WTC11 (cell line): ENCODE results near the gene DRC1. TPM values are rescaled to one million over a fixed set of nuclear protein-coding genes. Genes with fewer than 3 reads are reported as not detected.

Experiments used
- ATAC-seq: fragments of 200-7000 bp; cut with Tn5 transposase; 2 replicates; pipeline ENCODE4 v1.10.0; 2021; ENCODE audit warnings: mild to moderate bottlenecking, moderate library complexity
- CTCF ChIA-PET: fragments of 300-600 bp; sonication (Branson Sonifier 250); formaldehyde crosslinking; loops from one replicate; lab custom pipeline; 2021; ENCODE audit warnings: antibody characterized with exemption; lab: Charles Lee
- POLR2A ChIA-PET: fragments of 350-600 bp; sonication (Branson Sonifier 250); formaldehyde crosslinking; loops from one replicate; lab custom pipeline; 2021; ENCODE audit warnings: antibody characterized with exemption; lab: Charles Lee
- DNase-seq: peaks from one replicate; pipeline ENCODE4 v3.0.0; 2021; ENCODE audit warnings: low spot score
- H3K27ac Mint-ChIP-seq: 2 replicates; pipeline ENCODE4 v1.8.0; 2021; ENCODE audit warnings: mixed read lengths
- H3K27me3 Mint-ChIP-seq: 2 replicates; pipeline ENCODE4 v1.8.0; 2021; ENCODE audit warnings: low read depth, mild to moderate bottlenecking, moderate library complexity, mixed read lengths
- H3K36me3 Mint-ChIP-seq: 2 replicates; pipeline ENCODE4 v1.8.0; 2021; ENCODE audit warnings: mixed read lengths
- H3K4me1 Mint-ChIP-seq: 2 replicates; pipeline ENCODE4 v1.8.0; 2022; ENCODE audit warnings: mixed read lengths
- H3K4me3 Mint-ChIP-seq: 2 replicates; pipeline ENCODE4 v1.8.0; 2021; ENCODE audit warnings: mild to moderate bottlenecking, moderate library complexity, mixed read lengths
- H3K9me3 Mint-ChIP-seq: 2 replicates; pipeline ENCODE4 v1.8.0; 2021; ENCODE audit warnings: mixed read lengths
- ATF1 ChIP-seq: sonication (generic); formaldehyde crosslinking; IDR thresholded peaks from 2 replicates; pipeline ENCODE4 v1.8.1; 2023; ENCODE audit warnings: mild to moderate bottlenecking, moderate library complexity, missing genetic modification reagents
- ATF6 ChIP-seq: sonication (generic); formaldehyde crosslinking; IDR thresholded peaks from 2 replicates; pipeline ENCODE4 v1.8.1; 2023; ENCODE audit warnings: mild to moderate bottlenecking, missing genetic modification reagents
- CREM ChIP-seq: sonication (generic); formaldehyde crosslinking; IDR thresholded peaks from 2 replicates; pipeline ENCODE4 v1.8.1; 2022; ENCODE audit warnings: mild to moderate bottlenecking, missing genetic modification reagents, moderate library complexity
- E2F1 ChIP-seq: sonication (generic); formaldehyde crosslinking; IDR thresholded peaks from 2 replicates; pipeline ENCODE4 v1.8.0; 2022; ENCODE audit warnings: mild to moderate bottlenecking, missing genetic modification reagents
- FOXJ3 ChIP-seq: sonication (generic); formaldehyde crosslinking; IDR thresholded peaks from 2 replicates; pipeline ENCODE4 v1.9.0; 2021; ENCODE audit warnings: missing genetic modification reagents, mild to moderate bottlenecking, borderline replicate concordance
- GTF2I ChIP-seq: fragments of 250-450 bp; sonication (Bioruptor Pico); conservative IDR thresholded peaks from 2 replicates; pipeline ENCODE4 v1.4.0; 2021; ENCODE audit warnings: mild to moderate bottlenecking
- HMGXB4 ChIP-seq: sonication (generic); formaldehyde crosslinking; IDR thresholded peaks from 2 replicates; pipeline ENCODE4 v1.8.1; 2023; ENCODE audit warnings: mild to moderate bottlenecking, moderate library complexity, missing genetic modification reagents
- IRF1 ChIP-seq: sonication (generic); formaldehyde crosslinking; IDR thresholded peaks from 2 replicates; pipeline ENCODE4 v1.8.0; 2023; ENCODE audit warnings: missing genetic modification reagents
- NR1H2 ChIP-seq: sonication (generic); formaldehyde crosslinking; IDR thresholded peaks from 2 replicates; pipeline ENCODE4 v1.9.0; 2021; ENCODE audit warnings: mild to moderate bottlenecking, moderate library complexity, missing genetic modification reagents
- RORB ChIP-seq: fragments of 250-450 bp; sonication (Bioruptor Pico); IDR thresholded peaks from 2 replicates; pipeline ENCODE4 v1.9.0; 2021; ENCODE audit warnings: mild to moderate bottlenecking
- SP1 ChIP-seq: sonication (generic); formaldehyde crosslinking; conservative IDR thresholded peaks from 2 replicates; pipeline ENCODE4 v1.8.1; 2022; ENCODE audit warnings: missing genetic modification reagents
- STAT6 ChIP-seq: sonication (generic); formaldehyde crosslinking; conservative IDR thresholded peaks from 2 replicates; pipeline ENCODE4 v1.8.1; 2023; ENCODE audit warnings: mild to moderate bottlenecking, low read depth, missing genetic modification reagents, moderate library complexity
- TEAD4 ChIP-seq: sonication (generic); formaldehyde crosslinking; IDR thresholded peaks from 2 replicates; pipeline ENCODE4 v1.8.0; 2022; ENCODE audit warnings: mild to moderate bottlenecking, missing genetic modification reagents
- USF1 ChIP-seq: sonication (generic); formaldehyde crosslinking; IDR thresholded peaks from 2 replicates; pipeline ENCODE4 v1.8.0; 2022; ENCODE audit warnings: mild to moderate bottlenecking, missing genetic modification reagents
- ZNF121 ChIP-seq: sonication (generic); formaldehyde crosslinking; IDR thresholded peaks from 2 replicates; pipeline ENCODE4 v1.8.0; 2023; ENCODE audit warnings: missing genetic modification reagents
- ZNF232 ChIP-seq: sonication (generic); formaldehyde crosslinking; IDR thresholded peaks from 2 replicates; pipeline ENCODE4 v1.8.0; 2022; ENCODE audit warnings: mild to moderate bottlenecking, missing genetic modification reagents
- total RNA-seq: library from RNA; stranded (reverse); gene quantifications from 3 replicates; pipeline ENCODE4 v1.2.3, GENCODE V29; 2021
- TF ChIP-seq, protein P1 (sequence below): sonication (generic); formaldehyde crosslinking; IDR thresholded peaks from 2 replicates; pipeline ENCODE4 v1.8.0; 2022; ENCODE audit warnings: mild to moderate bottlenecking, missing genetic modification reagents

DRC1 gene
- total RNA-seq, 1 experiment from 2014 or later, result 0.55 TPM

- TF ChIP-seq SP1 (CRISPR knock-in tag) (no peak), ATF1 (CRISPR knock-in tag) (no peak), GTF2I (no peak)
- TF ChIP-seq, protein P1, sequence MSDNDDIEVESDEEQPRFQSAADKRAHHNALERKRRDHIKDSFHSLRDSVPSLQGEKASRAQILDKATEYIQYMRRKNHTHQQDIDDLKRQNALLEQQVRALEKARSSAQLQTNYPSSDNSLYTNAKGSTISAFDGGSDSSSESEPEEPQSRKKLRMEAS, result no peak
- TF ChIP-seq, all 79 proteins: peak for 0
- ChIA-PET CTCF (interaction anchor here (0.8 to 1.8 kb wide), 3 partner anchors 37 to 239 kb away, joined by 3 to 6 read pairs (median 3); no protein-coding TSS in a partner anchor), POLR2A (interaction anchor here (1.0 kb wide), 1 partner anchor 18 kb away, joined by 3 read pairs; no protein-coding TSS in a partner anchor)
- no peaks in the 10 kb centered on the region for H3K36me3 Mint-ChIP-seq
- no peak overlapping the region for H3K27ac Mint-ChIP-seq
- H3K9me3 Mint-ChIP-seq, result peaks cover 6% of the 10 kb centered on the region
- H3K4me3 Mint-ChIP-seq, result no peak overlapping the region
- DNase-seq, result no peak
- no peak for ATAC-seq
- H3K27me3 Mint-ChIP-seq, result no peaks in the 10 kb centered on the region; the same call in 1 of the 2 replicates
- H3K4me1 Mint-ChIP-seq, result peaks cover 14% of the 10 kb centered on the region
Observed at GRCh38 chr2:26423750-26424149, 22.0 kb downstream of the DRC1 start.

- H3K4me3 Mint-ChIP-seq, result no peak overlapping the region
- CTCF ChIA-PET, result no interaction called here
Observed at GRCh38 chr2:26424221-26424620, 22.5 kb downstream of the DRC1 start.

GRCh38 chr2:26428846-26429245 lies 27.1 kb downstream of the DRC1 start:
- CTCF ChIA-PET, result no interaction called here
- DNase-seq (no peak), ATAC-seq (no peak)
- POLR2A ChIA-PET, result no interaction called here
- Mint-ChIP-seq H3K4me1 (peaks cover 1% of the 10 kb centered on the region; the same call in 1 of the 2 replicates), H3K27me3 (no peaks in the 10 kb centered on the region), H3K4me3 (no peak overlapping the region), H3K9me3 (peaks cover 6% of the 10 kb centered on the region), H3K27ac (no peak overlapping the region), H3K36me3 (no peaks in the 10 kb centered on the region)
- TF ChIP-seq GTF2I, result no peak
- TF ChIP-seq TEAD4 (CRISPR knock-in tag), result no peak
- TF ChIP-seq CREM, result no peak
- TF ChIP-seq ZNF121 (CRISPR knock-in tag), result no peak
- TF ChIP-seq RORB (CRISPR knock-in tag), result no peak
- no peak for TF ChIP-seq IRF1 (CRISPR knock-in tag)

More at GRCh38 chr2:26424221-26424620, 22.5 kb downstream of the DRC1 start:
- no peaks in the 10 kb centered on the region for H3K36me3 Mint-ChIP-seq
- no peaks in the 10 kb centered on the region; the same call in 1 of the 2 replicates for H3K27me3 Mint-ChIP-seq
- H3K9me3 Mint-ChIP-seq, result peaks cover 6% of the 10 kb centered on the region
- POLR2A ChIA-PET, result no interaction called here
- DNase-seq (no peak), ATAC-seq (no peak)
- TF ChIP-seq, protein P1, result no peak
- TF ChIP-seq E2F1 (no peak), FOXJ3 (no peak), USF1 (no peak)
- H3K27ac Mint-ChIP-seq, result no peak overlapping the region
- H3K4me1 Mint-ChIP-seq, result peaks cover 14% of the 10 kb centered on the region

DNA sequence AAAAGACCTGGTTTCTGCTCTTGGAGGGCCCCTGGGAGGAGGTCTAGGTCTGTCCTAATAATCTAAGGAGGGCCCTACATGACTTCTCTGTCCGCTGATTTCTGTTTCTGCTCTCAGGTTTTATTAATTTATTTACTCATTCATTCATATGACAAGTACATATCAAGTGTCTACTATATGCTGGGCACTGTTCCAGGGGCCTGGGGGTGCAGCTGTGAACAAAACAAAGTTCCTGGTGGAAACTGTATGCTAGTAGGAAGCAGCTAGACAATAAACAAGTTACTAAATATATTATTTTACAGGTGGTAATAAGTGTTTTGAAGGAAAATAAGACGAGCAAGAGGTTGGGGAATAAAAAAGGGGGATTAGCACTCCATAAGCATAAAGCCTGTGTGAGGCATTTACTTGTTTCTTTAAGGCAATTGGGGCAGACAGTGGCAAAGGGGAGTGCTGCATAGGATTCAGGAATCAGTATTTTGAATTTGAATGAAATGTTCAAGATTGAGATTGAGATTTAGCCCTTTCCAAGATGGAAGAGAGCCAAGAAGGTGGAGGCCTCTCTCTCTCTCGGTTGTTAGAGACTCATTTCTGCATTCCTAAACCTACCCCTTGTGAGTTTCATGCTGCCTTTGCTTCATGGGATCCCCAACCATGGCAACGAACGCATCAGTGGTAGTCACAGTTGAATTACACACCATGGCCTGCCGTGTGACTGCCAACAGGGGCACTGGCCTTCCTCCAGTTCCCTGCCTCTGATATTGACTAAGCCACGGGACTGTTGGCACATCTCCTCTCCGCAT lies 28.3 kb downstream of the DRC1 start:
- no peaks in the 10 kb centered on the region for H3K4me1 Mint-ChIP-seq
- ATAC-seq (no peak), DNase-seq (no peak)
- no peaks in the 10 kb centered on the region for H3K27me3 Mint-ChIP-seq
- ChIA-PET POLR2A (no interaction called here), CTCF (interaction anchor here (0.6 kb wide), 1 partner anchor 30 kb away, joined by 3 read pairs; no protein-coding TSS in a partner anchor)
- no peak overlapping the region for H3K4me3 Mint-ChIP-seq
- H3K27ac Mint-ChIP-seq, result no peak overlapping the region
- no peaks in the 10 kb centered on the region for H3K36me3 Mint-ChIP-seq
- peaks cover 5% of the 10 kb centered on the region for H3K9me3 Mint-ChIP-seq
- no peak for TF ChIP-seq ATF6 (CRISPR knock-in tag)
- no peak for TF ChIP-seq STAT6 (CRISPR knock-in tag)
- no peak for TF ChIP-seq NR1H2 (CRISPR knock-in tag)
- TF ChIP-seq HMGXB4 (CRISPR knock-in tag), result no peak
- TF ChIP-seq ZNF232, result no peak
